Measurements from ENCODE around the gene MFAP4.

The MFAP4 gene, protein sequence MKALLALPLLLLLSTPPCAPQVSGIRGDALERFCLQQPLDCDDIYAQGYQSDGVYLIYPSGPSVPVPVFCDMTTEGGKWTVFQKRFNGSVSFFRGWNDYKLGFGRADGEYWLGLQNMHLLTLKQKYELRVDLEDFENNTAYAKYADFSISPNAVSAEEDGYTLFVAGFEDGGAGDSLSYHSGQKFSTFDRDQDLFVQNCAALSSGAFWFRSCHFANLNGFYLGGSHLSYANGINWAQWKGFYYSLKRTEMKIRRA

DNA sequence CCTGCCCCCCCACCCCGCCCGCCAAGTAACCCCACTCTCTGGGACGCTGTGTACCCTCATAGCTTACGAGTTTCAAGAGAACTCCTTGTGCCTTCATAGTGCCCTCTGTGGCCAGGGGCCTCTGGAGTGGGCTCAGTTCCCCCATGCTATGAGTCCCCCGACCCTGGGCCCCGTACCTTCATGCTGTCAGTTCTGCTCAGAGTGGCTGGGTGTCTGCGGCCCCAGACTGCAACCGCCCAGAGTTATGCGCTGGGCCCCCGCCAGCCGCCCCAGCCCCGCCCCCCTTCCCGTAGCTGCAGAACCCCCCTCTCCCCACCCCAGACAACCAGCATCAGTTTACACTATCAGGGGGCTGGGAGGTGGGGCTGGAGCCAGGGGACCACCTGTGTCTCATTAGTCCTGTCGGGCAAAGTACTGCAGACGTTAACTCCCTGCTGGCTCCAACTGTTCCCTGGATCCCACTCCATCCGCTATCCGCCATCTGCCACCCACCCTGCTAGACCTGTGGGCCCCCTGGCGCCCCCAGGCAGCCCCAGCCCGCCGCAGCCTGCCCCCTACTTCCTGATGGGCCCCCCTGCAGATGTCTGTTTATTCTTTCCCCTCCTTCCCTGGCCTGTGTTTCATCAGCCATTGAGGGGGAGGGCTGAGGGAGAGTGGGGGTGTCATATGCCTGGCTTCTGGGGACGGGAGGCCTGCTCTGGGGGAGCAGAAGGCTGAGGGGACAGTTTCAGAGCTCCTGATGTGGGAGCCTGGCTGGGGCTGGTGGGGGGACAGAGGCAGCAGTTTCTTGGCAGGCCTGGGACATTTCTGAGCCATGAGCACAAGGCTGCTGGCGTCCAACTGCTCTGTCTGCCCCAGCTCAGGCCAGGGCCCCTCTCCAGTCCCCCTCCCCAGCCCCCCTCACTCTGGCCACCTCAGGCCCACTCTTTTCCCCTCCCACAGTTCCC lies at the start of gene MFAP4:
Gene MFAP4, minus strand, starts transcription at position 217 of the 947 bp plus-strand sequence. Its CDS starts 35 bp downstream, at position 182.
- DNase-seq = peak; percentile 40

DNA sequence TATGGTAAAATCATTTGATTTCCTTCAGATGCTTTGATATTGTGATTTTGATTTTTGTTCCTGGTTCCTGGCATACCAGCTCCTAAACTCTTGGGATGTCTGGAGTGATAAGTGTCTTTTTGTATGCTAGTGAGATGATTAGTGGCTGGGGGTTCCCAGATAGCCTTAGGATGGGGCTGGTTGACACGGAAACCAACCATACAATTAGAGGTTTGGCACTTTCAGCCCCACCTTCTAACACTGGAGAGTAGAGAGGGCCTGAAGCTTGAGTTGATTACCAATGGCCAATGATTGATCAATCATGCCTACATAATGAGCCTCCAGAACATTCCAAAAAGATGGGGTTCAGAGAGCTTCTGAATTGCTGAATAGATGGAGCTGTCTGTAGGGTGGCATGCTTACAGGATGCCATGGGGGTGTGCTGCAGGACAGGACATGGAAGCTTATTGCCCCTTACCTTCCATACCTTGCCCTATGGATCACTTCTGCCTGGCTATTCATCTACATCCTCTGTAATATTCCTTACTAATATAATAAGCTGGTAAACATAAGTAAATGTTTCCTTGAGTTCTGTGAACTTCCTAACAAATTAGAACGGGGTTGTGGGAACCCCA lies 46.8 kb upstream of the MFAP4 start:
- DNase-seq = no peak

DNA sequence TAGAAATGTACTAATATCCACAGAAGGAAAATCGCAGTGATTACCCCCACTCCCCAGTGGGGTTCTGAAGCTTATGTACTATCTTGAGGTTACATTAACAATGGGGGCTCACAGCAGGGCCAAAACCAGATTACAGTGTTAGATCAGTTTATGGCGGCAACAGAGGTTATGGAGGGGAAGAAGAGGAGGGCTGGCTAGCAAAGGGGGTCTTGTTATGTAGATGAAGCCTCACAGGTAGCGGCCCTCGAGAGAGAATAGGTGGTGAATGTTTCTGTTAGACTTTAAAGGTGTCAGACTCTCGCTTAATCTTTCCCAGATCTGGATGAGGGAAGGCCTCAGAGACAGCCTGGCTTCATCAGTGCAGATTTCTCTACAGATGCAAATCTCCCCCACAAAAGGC lies 46.3 kb upstream of the MFAP4 start:
- DNase-seq = no peak

DNA sequence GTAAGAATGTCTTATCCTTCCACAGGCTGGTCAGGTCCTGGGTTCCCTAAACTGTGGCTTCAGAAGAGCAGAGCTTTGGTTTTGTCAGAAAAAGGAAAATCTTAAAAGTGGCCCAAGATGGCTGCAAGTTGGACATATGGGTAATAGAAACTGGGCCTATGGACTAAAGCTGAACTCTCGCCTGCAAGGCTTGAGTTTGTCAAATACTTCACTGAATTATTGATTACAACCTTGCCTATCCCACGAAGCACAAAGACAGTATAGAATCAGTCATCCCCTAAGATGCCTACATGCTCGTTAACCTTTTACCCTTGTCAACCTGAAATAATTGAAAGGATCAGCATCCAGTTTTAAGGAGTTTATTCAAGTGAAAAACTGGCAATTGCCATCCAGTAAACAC lies 44.7 kb upstream of the MFAP4 start:
- no peak for DNase-seq

DNA sequence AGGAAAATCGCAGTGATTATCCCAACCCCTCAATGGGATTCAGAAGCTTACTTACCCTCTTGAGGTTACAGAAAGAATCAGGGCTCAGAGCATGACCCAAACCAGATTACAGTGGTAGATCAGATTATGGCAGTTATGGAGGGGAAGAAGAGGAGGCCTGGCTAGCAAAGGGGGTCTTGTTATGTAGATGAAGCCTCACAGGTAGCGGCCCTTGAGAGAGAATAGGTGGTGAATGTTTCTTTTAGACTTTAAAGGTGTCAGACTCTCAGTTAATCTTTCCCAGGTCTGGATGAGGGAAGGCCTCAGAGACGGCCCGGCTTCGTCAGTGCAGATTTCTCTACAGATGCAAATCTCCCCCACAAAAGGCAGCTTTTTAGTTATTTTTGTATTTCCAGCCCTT lies 39.6 kb upstream of the MFAP4 start:
- no peak for DNase-seq

DNA sequence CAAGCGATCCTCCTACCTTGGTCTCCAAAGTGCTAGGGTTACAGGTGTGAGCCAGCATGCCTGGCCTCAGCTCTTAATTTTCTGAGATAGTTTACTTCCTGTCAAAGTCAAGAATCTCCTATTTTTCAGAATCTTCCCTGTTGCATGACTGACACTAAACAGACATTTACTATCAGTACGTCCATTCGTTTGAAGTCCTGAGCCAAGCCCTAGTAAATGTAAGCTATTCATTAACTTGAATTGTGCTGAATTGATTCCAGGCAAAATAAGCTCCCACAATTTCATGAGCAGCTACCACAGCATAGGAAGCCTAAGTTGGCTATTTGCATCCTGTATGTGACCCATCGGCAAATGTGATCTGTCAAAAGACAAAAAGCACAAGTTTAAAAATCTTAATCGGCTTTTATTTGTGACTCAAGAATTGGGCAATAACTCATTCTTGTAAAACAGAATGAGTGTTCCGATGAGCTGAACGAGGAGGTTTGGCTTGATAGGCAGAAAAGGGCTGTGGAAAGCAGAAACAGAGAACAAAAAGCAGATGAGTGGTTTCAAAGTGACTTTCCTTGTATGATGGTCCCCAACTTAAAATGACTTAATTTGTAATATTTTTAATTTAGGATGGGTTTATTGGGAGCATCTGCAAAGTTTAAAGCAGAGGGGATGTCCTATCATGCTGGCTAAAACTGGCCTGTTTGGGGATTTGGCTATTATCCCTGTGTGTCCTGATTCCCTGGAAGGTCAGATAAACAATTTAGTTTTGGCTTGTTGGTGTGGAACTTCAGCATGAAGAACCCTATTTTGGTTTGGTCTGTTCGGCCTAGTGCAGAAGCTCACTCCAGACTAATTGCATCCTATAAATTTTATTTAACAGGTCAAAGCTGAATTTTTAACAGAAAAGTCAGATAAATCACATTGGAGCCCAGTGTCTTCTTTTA lies 38.2 kb upstream of the MFAP4 start:
- no peak for DNase-seq

DNA sequence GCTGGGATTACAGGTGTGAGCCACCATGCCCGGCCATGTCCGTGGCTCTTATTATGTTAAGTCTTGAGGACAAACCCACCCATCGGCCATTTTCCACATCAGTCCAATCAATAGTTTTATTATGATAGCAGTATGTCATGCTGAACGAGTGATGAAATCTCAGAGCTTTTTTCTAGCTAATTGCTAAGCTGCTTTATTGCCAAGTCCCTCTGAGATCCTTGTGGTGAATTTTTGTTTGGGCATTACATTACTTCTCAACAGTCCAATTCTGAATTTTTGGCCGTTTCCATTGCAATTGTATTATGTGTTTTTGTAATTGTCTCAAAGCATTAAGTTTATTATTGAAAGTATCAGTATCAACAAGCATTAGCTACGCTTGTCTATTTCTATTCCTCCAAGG lies 34.9 kb upstream of the MFAP4 start:
- DNase-seq = no peak

DNA sequence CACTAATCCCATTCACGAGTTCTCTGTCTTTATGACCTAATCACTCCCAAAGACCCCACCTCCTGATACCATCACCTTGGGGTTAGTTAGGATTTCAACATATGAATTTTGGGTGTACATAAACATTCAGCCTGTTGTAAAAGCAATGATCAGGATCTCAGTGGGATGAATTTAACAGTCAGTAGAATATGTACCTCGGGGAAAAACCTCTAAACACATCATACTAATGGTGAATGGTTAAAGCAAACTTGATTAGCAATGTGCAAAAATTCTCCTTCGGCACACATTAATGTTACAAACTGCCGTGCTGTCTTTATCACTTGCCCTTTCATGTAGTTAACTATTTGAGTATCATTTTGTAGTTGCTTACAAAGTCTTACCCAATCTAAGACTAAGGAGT lies 34.2 kb upstream of the MFAP4 start:
- no peak for DNase-seq

DNA sequence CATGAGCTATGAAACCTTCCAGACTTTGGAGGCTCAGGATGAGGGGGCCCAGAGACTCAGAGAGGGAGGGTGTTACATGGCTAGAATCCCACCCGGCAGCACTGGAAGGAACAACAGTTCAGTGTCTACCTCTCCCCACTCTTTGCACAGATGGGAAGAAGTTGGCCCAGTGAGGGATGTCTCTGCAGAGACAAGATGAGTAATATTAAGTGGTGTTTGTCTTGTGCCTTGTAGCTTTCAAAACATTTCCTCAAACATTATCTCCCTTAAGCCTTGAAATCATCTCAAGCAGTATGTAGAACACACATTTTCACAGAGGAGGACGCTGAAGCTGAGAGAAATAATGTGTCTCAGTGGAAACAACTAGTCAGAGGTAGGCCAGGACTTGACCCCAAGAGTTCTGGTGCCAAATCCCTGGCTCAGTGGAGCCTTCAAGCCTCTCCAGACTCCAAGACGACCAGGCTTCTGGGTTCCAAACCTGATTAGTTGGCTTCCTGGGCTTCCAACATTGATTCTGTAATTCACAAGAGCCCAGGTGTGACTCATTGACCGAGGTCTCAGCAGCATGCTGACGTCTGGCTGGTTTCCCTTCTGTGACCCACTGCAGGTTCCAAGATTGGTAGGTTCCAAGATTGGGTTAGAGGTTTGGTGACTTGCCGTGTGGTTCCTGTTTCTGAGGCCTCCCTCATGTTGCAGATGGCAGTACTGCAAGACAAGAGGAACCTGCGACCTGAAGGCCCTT lies 31.4 kb upstream of the MFAP4 start:
- no peak for DNase-seq

DNA sequence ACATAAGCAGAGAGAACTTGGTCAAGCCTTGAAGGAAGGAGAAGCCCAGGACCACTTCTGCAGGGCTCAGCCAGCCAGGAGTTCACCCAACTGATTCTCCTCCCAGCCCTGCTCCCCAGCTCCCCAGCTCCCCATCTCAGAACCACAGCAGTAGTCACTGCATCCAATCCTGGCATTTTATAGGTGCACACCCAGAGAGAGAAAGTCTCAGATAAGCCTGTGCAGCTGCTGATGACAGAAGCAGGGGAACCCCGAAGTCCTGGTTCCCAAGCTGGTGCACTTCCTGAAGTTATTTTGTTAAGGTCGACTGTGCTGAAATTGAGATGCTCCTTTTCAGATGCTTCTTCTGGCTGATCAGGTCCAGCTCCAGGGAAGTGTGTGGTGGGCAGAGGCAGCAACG lies 30.6 kb upstream of the MFAP4 start:
- DNase-seq = no peak

DNA sequence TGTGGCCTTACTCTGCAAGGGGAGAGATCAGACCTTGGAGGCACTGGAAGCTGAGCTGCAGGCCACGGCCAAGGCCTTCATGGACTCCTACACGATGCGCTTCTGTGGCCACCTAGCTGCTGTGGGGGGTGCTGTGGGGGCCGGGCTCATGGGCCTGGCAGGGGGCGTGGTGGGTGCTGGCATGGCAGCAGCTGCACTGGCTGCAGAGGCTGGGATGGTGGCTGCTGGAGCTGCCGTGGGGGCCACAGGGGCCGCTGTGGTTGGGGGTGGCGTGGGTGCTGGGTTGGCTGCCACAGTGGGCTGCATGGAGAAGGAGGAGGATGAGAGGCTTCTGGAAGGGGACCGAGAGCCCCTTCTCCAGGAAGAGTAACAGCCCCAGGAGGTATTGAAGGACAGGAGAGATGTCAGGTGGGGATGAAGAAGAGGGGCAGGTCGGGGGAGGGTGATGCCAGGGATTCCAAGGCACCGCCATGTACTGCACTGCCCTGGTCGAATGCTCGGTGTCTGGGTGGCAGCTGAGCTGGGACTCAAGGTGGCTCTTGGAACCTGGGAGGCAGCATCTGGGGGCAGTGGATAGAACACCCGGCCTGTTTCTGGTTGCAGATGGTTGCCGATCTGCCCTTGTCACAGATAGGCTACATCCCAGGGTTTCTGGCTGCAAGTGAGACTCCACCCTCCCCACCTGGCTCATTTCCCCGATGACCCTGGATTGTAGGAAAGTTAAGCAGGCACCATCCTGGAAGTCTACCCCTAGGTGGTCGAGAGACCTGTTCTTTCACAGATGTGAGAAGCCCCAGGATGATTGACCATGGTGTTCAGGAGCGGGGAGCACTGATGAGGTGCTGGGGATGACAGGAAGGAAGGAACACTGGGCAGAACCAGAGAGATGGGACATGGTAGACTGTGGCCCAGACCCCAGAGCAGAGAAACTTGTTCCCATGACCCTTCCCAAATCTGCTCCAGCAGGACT lies 29.1 kb upstream of the MFAP4 start:
- no peak for DNase-seq

DNA sequence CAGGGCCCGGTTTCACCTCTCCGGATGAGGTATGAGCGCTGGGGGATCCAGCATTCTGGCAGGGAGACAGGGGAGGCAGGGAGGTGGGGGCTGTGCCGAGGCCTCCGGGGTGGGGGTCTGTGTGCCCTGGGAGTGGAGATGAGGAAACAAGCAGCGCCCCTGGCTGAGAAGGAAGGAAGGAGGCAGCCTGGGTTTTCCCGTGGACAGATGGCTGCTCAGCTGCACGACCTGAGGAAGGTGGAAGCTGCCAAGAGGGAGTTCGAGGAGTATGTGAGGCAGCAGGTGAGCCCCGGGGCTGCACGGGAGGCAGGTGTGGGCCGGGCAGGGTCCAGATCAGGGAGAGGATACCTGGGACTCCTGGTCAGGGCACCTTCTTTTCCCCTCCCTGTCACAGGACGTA lies 28.3 kb upstream of the MFAP4 start:
- DNase-seq = no peak

DNA sequence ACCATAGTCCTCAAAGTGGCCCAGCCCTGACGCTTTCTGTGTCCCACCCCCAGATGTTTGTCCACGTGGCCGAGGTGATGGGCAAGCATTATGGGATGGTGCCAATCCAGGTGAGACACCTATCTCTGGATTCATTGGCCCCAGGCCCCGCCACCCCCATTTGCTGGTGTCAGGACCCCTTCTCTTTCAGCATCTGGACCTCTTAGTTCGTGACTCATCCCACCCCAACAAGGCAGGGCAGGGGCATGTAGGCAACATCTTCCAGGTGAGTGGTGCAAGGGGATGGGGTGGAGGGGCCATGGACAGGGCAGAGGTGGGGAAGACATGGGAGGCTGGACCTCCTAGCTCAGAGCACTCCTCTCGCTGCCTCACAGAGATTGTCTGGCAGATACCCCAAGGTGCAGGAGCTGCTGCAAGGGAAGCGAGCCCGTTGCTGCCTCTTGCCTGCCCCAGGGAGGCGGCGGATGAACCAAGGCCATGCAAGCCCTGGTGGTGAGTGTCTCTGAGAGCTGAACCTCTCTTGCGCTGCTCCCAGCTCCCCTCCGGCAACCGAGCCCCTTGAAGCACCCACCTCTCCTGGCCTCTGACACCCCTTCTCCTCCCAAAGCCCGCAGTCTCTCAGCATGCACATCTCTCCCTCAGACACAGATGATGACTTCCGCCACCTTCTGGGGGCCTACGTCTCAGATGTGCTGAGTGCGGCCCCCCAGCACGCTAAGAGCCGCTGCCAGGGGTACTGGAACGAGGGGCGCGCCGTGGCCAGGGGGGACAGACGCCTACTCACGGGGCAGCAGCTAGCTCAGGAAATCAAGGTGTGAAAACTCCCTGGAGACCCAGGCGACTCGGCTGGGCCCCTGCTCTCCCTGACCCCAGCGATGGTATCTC lies 27.6 kb upstream of the MFAP4 start:
- DNase-seq = no peak

DNA sequence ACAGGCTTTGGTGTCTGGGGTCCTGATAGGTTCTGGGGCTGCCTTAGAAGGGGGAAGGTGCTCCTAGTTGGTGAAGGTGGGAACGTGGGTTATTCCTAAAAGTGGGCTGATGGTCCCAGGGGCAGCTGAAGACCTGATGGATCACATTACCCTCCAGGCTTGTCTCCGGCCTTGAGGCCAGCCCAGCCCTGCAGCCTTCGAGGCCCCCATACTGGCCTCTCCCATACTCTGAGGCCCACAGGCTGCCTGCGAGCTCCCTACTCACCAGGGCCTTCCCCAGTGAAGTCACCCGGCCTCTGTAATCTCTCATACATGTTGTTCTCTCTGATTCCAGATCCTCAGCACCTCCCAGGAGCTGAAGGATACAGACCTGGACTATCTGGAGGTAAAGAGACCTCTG lies 26.8 kb upstream of the MFAP4 start:
- DNase-seq = no peak

DNA sequence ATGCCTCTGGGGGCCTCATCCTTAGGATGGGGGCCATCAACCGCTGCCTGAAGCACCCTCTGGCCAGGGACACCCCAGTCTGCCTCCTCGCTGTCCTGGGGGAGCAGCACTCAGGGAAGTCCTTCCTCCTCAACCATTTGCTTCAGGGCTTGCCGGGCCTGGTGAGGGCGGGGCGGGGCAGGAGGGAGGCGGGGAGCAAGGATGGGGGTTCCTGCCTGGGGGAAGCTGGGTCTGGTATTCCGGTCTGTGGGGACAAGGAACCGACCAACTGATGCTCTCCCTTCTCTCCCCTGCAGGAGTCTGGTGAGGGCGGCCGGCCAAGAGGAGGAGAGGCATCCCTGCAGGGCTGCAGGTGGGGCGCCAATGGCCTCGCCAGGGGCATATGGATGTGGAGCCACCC lies 26.0 kb upstream of the MFAP4 start:
- DNase-seq = no peak

DNA sequence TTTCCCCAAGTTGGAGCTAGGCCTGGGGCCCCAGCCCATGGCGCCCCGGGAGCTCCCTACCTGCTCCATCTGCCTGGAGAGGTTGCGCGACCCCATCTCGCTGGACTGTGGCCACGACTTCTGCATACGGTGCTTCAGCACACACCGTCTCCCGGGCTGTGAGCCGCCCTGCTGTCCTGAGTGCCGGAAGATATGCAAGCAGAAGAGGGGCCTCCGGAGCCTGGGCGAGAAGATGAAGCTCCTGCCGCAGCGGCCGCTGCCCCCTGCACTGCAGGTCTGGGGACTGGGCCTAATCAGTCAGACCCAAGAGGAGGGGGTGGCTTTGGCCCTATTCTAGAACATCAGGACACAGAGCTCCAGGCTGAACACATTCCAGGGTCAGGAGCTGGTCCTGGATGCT lies 25.5 kb upstream of the MFAP4 start:
- no peak for DNase-seq

DNA sequence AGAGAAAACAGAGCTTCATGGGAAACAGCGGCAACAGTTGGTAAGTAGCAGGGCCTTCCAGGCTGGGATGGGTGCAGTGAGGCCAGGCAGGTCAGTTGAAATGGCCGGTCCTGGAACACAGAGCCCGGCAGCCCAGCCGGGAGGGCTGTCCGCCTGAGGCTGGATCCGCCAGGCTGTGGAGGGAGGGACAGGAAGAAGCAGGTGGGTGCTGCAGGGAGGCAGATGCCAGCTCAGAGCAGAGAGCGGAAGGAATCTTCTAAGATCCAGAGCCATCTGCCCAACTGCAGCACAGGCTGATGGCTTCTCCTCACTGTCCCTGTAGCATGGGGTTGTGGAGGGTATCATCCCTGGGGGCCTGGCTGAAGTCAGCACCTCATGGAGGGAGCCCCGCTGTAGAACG lies 24.6 kb upstream of the MFAP4 start:
- DNase-seq = no peak

DNA sequence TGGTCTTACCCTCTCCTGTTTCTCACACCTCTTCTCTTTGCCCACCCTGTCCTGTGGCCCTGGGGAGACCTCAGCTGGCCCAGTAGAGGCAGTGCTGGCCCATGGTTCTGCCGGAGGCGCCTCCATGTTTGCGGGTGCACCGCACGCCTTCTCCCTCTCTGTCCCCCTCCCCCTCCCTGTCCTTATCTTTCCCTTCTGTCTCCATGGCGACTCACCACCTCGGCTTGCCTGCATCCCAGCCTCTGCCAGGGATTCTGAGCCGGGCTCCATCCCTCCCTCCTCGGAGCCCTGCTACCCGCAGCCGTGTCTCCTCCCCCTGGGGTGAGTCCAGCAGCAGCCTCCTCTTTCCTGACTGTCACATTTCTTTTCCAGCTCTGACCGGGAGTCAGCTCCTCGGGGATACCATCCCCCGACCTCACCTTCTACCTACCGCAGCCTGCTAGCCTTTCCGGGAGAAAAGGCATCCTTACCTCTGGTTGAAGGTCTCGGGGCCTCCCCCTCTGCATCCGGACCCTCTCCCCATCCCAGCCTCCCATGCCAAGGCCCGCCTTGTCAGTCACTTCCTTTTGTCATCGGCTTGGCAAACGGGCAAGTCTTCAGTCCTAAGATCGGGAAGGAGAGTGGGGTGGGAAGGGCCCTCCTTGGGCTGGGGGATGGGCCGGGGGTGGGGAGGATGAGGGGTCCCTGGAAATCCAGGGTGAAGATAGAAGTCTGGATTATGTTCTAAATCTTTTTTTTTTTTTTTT lies 24.1 kb upstream of the MFAP4 start, which contains the start of gene RNF112:
Gene RNF112, plus strand, starts transcription at position 358 of the 746 bp plus-strand sequence. Its CDS starts 177 bp downstream, at position 535.
- DNase-seq = peak; percentile 22

DNA sequence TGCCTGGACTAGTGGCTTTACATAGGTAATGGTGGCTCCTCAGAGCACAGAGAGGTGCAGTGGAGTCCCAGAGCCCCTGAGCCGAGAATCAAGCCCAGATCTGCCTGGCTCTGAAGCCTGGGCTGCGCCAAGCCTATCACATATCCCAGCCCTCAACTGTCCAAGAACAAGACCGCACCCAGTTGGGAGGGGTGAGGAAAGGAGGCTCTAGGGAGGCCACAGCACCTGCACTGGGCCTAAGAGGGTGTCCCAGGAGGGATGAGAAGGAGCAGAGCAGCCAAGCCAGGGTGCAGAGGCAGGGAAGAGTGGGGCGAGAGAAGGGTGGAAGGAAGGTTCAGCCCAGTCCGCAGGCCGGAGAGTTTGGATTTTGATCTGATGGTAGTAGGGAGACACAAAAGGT lies 23.1 kb upstream of the MFAP4 start:
- no peak for DNase-seq
